HEK293 (cell line): ENCODE results near the gene PIM1.

Experiments used
- BCL11A ChIP-seq: fragments of 450-650 bp; formaldehyde crosslinking; IDR thresholded peaks from 2 replicates; pipeline ENCODE4 v1.5.1; 2016; ENCODE audit warnings: low read depth, missing biosample characterization, missing genetic modification characterization
- HIC1 ChIP-seq: fragments of 450-650 bp; formaldehyde crosslinking; IDR thresholded peaks from 2 replicates; pipeline ENCODE4 v1.5.1; 2016; ENCODE audit warnings: missing biosample characterization, missing genetic modification characterization
- MYNN ChIP-seq: fragments of 450-650 bp; formaldehyde crosslinking; IDR thresholded peaks from 2 replicates; pipeline ENCODE4 v1.5.1; 2016; ENCODE audit warnings: missing biosample characterization, missing genetic modification characterization, borderline replicate concordance
- PRDM4 ChIP-seq: fragments of 450-650 bp; formaldehyde crosslinking; IDR thresholded peaks from 2 replicates; pipeline ENCODE4 v1.5.1; 2017; ENCODE audit warnings: missing biosample characterization, missing genetic modification characterization
- PRDM6 ChIP-seq: fragments of 450-650 bp; formaldehyde crosslinking; IDR thresholded peaks from 2 replicates; pipeline ENCODE4 v1.5.1; 2017; ENCODE audit warnings: missing biosample characterization, missing genetic modification characterization
- SALL2 ChIP-seq: fragments of 450-650 bp; formaldehyde crosslinking; IDR thresholded peaks from 2 replicates; pipeline ENCODE4 v1.5.0; 2017; ENCODE audit warnings: missing biosample characterization, mild to moderate bottlenecking, missing genetic modification characterization, borderline replicate concordance
- SCRT1 ChIP-seq: fragments of 450-650 bp; formaldehyde crosslinking; IDR thresholded peaks from 2 replicates; pipeline ENCODE4 v1.5.1; 2016; ENCODE audit warnings: missing biosample characterization, missing genetic modification characterization, borderline replicate concordance
- ZBTB21 ChIP-seq: fragments of 450-650 bp; formaldehyde crosslinking; IDR thresholded peaks from 2 replicates; pipeline ENCODE4 v1.5.1; 2017; ENCODE audit warnings: missing biosample characterization, missing genetic modification characterization
- ZBTB48 ChIP-seq: fragments of 450-650 bp; formaldehyde crosslinking; IDR thresholded peaks from 2 replicates; pipeline ENCODE4 v1.5.1; 2016; ENCODE audit warnings: missing biosample characterization, missing genetic modification characterization
- ZFHX2 ChIP-seq: fragments of 450-650 bp; formaldehyde crosslinking; conservative IDR thresholded peaks from 2 replicates; pipeline ENCODE4 v1.5.1; 2016; ENCODE audit warnings: missing biosample characterization, missing genetic modification characterization
- ZNF112 ChIP-seq: fragments of 450-650 bp; formaldehyde crosslinking; IDR thresholded peaks from 2 replicates; pipeline ENCODE4 v1.5.0; 2017; ENCODE audit warnings: missing biosample characterization, missing genetic modification characterization
- ZNF132 ChIP-seq: fragments of 450-650 bp; formaldehyde crosslinking; IDR thresholded peaks from 2 replicates; pipeline ENCODE4 v1.5.1; 2017; ENCODE audit warnings: missing biosample characterization, missing genetic modification characterization, borderline replicate concordance
- ZNF140 ChIP-seq: fragments of 450-650 bp; formaldehyde crosslinking; IDR thresholded peaks from 2 replicates; pipeline ENCODE4 v1.5.1; 2016; ENCODE audit warnings: missing biosample characterization, missing genetic modification characterization
- ZNF155 ChIP-seq: fragments of 450-650 bp; formaldehyde crosslinking; IDR thresholded peaks from 2 replicates; pipeline ENCODE4 v1.5.1; 2016; ENCODE audit warnings: missing biosample characterization, missing genetic modification characterization
- ZNF175 ChIP-seq: fragments of 450-650 bp; formaldehyde crosslinking; IDR thresholded peaks from 2 replicates; pipeline ENCODE4 v1.5.1; 2016; ENCODE audit warnings: missing biosample characterization, missing genetic modification characterization
- ZNF248 ChIP-seq: fragments of 450-650 bp; formaldehyde crosslinking; IDR thresholded peaks from 2 replicates; pipeline ENCODE4 v1.5.1; 2017; ENCODE audit warnings: missing biosample characterization, missing genetic modification characterization
- ZNF335 ChIP-seq: fragments of 450-650 bp; formaldehyde crosslinking; conservative IDR thresholded peaks from 2 replicates; pipeline ENCODE4 v1.5.1; 2016; ENCODE audit warnings: missing biosample characterization, missing genetic modification characterization
- ZNF366 ChIP-seq: fragments of 450-650 bp; formaldehyde crosslinking; conservative IDR thresholded peaks from 2 replicates; pipeline ENCODE4 v1.5.1; 2016; ENCODE audit warnings: missing biosample characterization, missing genetic modification characterization
- ZNF394 ChIP-seq: fragments of 450-650 bp; formaldehyde crosslinking; IDR thresholded peaks from 2 replicates; pipeline ENCODE4 v1.5.1; 2016; ENCODE audit warnings: missing biosample characterization, missing genetic modification characterization, mild to moderate bottlenecking, moderate library complexity, borderline replicate concordance
- ZNF426 ChIP-seq: fragments of 450-650 bp; formaldehyde crosslinking; IDR thresholded peaks from 2 replicates; pipeline ENCODE4 v1.5.1; 2017; ENCODE audit warnings: missing biosample characterization, missing genetic modification characterization, mild to moderate bottlenecking, inconsistent platforms, moderate library complexity
- ZNF433 ChIP-seq: fragments of 450-650 bp; formaldehyde crosslinking; IDR thresholded peaks from 2 replicates; pipeline ENCODE4 v1.5.1; 2016; ENCODE audit warnings: missing biosample characterization, missing genetic modification characterization, low read depth
- ZNF473 ChIP-seq: fragments of 450-650 bp; formaldehyde crosslinking; IDR thresholded peaks from 2 replicates; pipeline ENCODE4 v1.5.1; 2017; ENCODE audit warnings: missing biosample characterization, missing genetic modification characterization
- ZNF514 ChIP-seq: fragments of 450-650 bp; formaldehyde crosslinking; IDR thresholded peaks from 2 replicates; pipeline ENCODE4 v1.5.1; 2016; ENCODE audit warnings: missing biosample characterization, missing genetic modification characterization
- ZNF548 ChIP-seq: fragments of 450-650 bp; formaldehyde crosslinking; IDR thresholded peaks from 2 replicates; pipeline ENCODE4 v1.5.1; 2016; ENCODE audit warnings: missing biosample characterization, missing genetic modification characterization
- ZNF580 ChIP-seq: fragments of 450-650 bp; formaldehyde crosslinking; IDR thresholded peaks from 2 replicates; pipeline ENCODE4 v1.5.1; 2016; ENCODE audit warnings: missing biosample characterization, missing genetic modification characterization
- ZNF629 ChIP-seq: fragments of 450-650 bp; formaldehyde crosslinking; IDR thresholded peaks from 2 replicates; pipeline ENCODE4 v1.5.1; 2017; ENCODE audit warnings: missing biosample characterization, missing genetic modification characterization
- ZNF645 ChIP-seq: fragments of 450-650 bp; formaldehyde crosslinking; IDR thresholded peaks from 2 replicates; pipeline ENCODE4; 2016; ENCODE audit warnings: missing biosample characterization, missing genetic modification characterization
- ZNF658 ChIP-seq: fragments of 450-650 bp; formaldehyde crosslinking; IDR thresholded peaks from 2 replicates; pipeline ENCODE4; 2016; ENCODE audit warnings: missing biosample characterization, missing genetic modification characterization
- ZNF677 ChIP-seq: fragments of 450-650 bp; IDR thresholded peaks from 2 replicates; pipeline ENCODE4 v1.5.0; 2018; ENCODE audit warnings: missing biosample characterization, mild to moderate bottlenecking, missing genetic modification characterization, moderate library complexity
- ZNF701 ChIP-seq: fragments of 450-650 bp; formaldehyde crosslinking; IDR thresholded peaks from 2 replicates; pipeline ENCODE4 v1.5.1; 2016; ENCODE audit warnings: missing biosample characterization, missing genetic modification characterization
- ZNF747 ChIP-seq: fragments of 450-650 bp; formaldehyde crosslinking; IDR thresholded peaks from 2 replicates; pipeline ENCODE4 v1.5.1; 2016; ENCODE audit warnings: missing biosample characterization, missing genetic modification characterization
- ZNF76 ChIP-seq: fragments of 450-650 bp; formaldehyde crosslinking; IDR thresholded peaks from 2 replicates; pipeline ENCODE4; 2016; ENCODE audit warnings: low read depth, missing biosample characterization, missing genetic modification characterization, borderline replicate concordance

The PIM1 gene

GRCh38 chr6:37169496-37170272, at the start of gene PIM1 (continued):
- TF ChIP-seq MYNN (tag by site-specific recombination) (no peak; the same call in 1 of the 2 replicates), ZNF514 (tag by site-specific recombination) (no peak), ZNF335 (tag by site-specific recombination) (peak; percentile 86), ZNF175 (tag by site-specific recombination) (no peak), ZNF701 (tag by site-specific recombination) (no peak), ZNF580 (tag by site-specific recombination) (peak; percentile 50), SCRT1 (tag by site-specific recombination) (no peak), ZNF394 (tag by site-specific recombination) (0 out of 2 replicates have a peak, but pooled peaks have one; percentile 52), ZNF112 (tag by site-specific recombination) (no peak), ZNF747 (no peak), ZNF426 (no peak), ZNF548 (tag by site-specific recombination) (no peak), ZFHX2 (peak; percentile 70), SALL2 (no peak), ZNF140 (tag by site-specific recombination) (no peak), ZNF366 (no peak; the same call in none of the 2 replicates), PRDM6 (tag by site-specific recombination) (no peak; the same call in 1 of the 2 replicates), ZBTB21 (tag by site-specific recombination) (peak; percentile 68; the same call in 1 of the 2 replicates), ZNF155 (tag by site-specific recombination) (no peak), ZBTB48 (tag by site-specific recombination) (peak; percentile 65; the same call in 1 of the 2 replicates), ZNF76 (tag by site-specific recombination) (peak; percentile 88), ZNF629 (tag by site-specific recombination) (peak; percentile 83), ZNF645 (no peak), PRDM4 (tag by site-specific recombination) (peak; percentile 66), HIC1 (tag by site-specific recombination) (peak; percentile 65; the same call in 1 of the 2 replicates), ZNF658 (tag by site-specific recombination) (no peak), BCL11A (tag by site-specific recombination) (peak; percentile 74; the same call in 1 of the 2 replicates), ZNF677 (no peak), ZNF473 (no peak), ZNF248 (tag by site-specific recombination) (no peak), ZNF433 (tag by site-specific recombination) (no peak), ZNF132 (tag by site-specific recombination) (no peak)
